Esophagus squamous epithelium (tissue), 4 donors: Measurements from ENCODE around the gene NRG3.

Source experiments
- CTCF ChIP-seq, 6 experiments: fragments of 450-650 bp in 4 of 6; fragments of 200-600 bp in 2 of 6; sonication (generic) in 2 of 6; IDR thresholded peaks; one replicate each; pipeline ENCODE4 v1.5.1; 2016 to 2019; ENCODE audit warnings: antibody characterized with exemption in 6 of 6, mild to moderate bottlenecking in 4 of 6, moderate library complexity in 4 of 6
- POLR2A ChIP-seq, 4 donors: fragments of 450-650 bp; IDR thresholded peaks; one replicate each; pipeline ENCODE4 v1.6.1; 2017; ENCODE audit warnings: antibody characterized with exemption in 4 of 4, mild to moderate bottlenecking in 4 of 4, moderate library complexity in 3 of 4

GRCh38 chr10:82661701-82662100, 786.7 kb downstream of the NRG3 start:
- TF ChIP-seq POLR2A (IDR thresholded peaks at IDR 0.05) (no peak), CTCF (IDR thresholded peaks at IDR 0.05) (no peak)
